AG09309 (cell line): ENCODE results near the gene NGEF.

Source experiments
- DNase-seq: peaks from one replicate; pipeline ENCODE4 v3.0.0-alpha.2; 2010; ENCODE audit warnings: low read depth
- H3K4me3 ChIP-seq: 2 replicates; pipeline ENCODE4 v1.5.1; 2011; ENCODE audit warnings: mild to moderate bottlenecking, low read depth, low read length, moderate library complexity; ENCODE audit not compliant: control insufficient read depth
- CTCF ChIP-seq: IDR thresholded peaks from 2 replicates; pipeline ENCODE4 v1.5.1; 2011; ENCODE audit warnings: mild to moderate bottlenecking, low read depth, low read length, inconsistent platforms; ENCODE audit not compliant: insufficient read depth, control insufficient read depth; ENCODE audit errors: missing control alignments

NGEF gene

GRCh38 chr2:232874677-232875223 lies 138.3 kb downstream of the NGEF start:
- no peak for DNase-seq
- TF ChIP-seq CTCF: no peak
- H3K4me3 ChIP-seq: no peak overlapping the region

- no peak overlapping the region for H3K4me3 ChIP-seq
- DNase-seq: no peak
- TF ChIP-seq CTCF: no peak
These were observed 139.0 kb downstream of the NGEF start for GRCh38 chr2:232873909-232874641.

GRCh38 chr2:232873292-232873908 lies 139.7 kb downstream of the NGEF start:
- no peak overlapping the region for H3K4me3 ChIP-seq
- TF ChIP-seq CTCF: no peak
- DNase-seq: no peak

GRCh38 chr2:232872826-232873225 lies 140.2 kb downstream of the NGEF start:
- TF ChIP-seq CTCF: no peak
- H3K4me3 ChIP-seq: no peak overlapping the region
- DNase-seq: no peak

- no peak for DNase-seq
- H3K4me3 ChIP-seq: no peak overlapping the region
- TF ChIP-seq CTCF: no peak
These were observed 141.0 kb downstream of the NGEF start for GRCh38 chr2:232871835-232872736.

- H3K4me3 ChIP-seq: no peak overlapping the region
- no peak for DNase-seq
- no peak for TF ChIP-seq CTCF
These were observed 141.6 kb downstream of the NGEF start for GRCh38 chr2:232871418-232871834.
